Activated naive CD4-positive, alpha-beta T cell treated with anti-CD3 and anti-CD28 coated beads, Interleukin-2, amount 10 ng/mL, durations not matched to agents 7 days and 5 days (primary cell): ENCODE measurements around the gene HDX.
"Not testable (repeated sequence)": the region's sequence is repeated elsewhere in the genome, so short reads cannot be mapped to it uniquely, and the experiment has no call there.

Experiments
- CTCF ChIA-PET: fragments of 350-600 bp; sonication (Branson Sonifier 250); formaldehyde crosslinking; loops from one replicate; lab custom pipeline; 2021; ENCODE audit warnings: antibody characterized with exemption; lab: Charles Lee
- DNase-seq: peaks from one replicate; pipeline ENCODE4 v3.0.0-alpha.2; 2020
- H3K27ac Mint-ChIP-seq: one replicate; pipeline ENCODE4 v1.8.0; 2021; ENCODE audit warnings: mild to moderate bottlenecking, moderate library complexity, mixed read lengths
- H3K27me3 Mint-ChIP-seq: one replicate; pipeline ENCODE4 v1.8.0; 2021; ENCODE audit warnings: mild to moderate bottlenecking, mixed read lengths
- H3K36me3 Mint-ChIP-seq: one replicate; pipeline ENCODE4 v1.8.0; 2021; ENCODE audit warnings: mixed read lengths
- H3K4me1 Mint-ChIP-seq: one replicate; pipeline ENCODE4 v1.8.0; 2021; ENCODE audit warnings: mixed read lengths
- H3K4me3 Mint-ChIP-seq: one replicate; pipeline ENCODE4 v1.8.0; 2021; ENCODE audit warnings: mild to moderate bottlenecking, moderate library complexity, mixed read lengths
- H3K9me3 Mint-ChIP-seq: one replicate; pipeline ENCODE4 v1.8.0; 2021; ENCODE audit warnings: mixed read lengths

The HDX gene

GRCh38 chrX:84363663-84364062 is 138.6 kb downstream of the HDX start:
- no peak overlapping the region for H3K27ac Mint-ChIP-seq
- no peaks in the 10 kb centered on the region for H3K9me3 Mint-ChIP-seq
- no peak for DNase-seq
- CTCF ChIA-PET: no interaction called here
- no peaks in the 10 kb centered on the region for H3K4me1 Mint-ChIP-seq
- H3K36me3 Mint-ChIP-seq: no peaks in the 10 kb centered on the region
- no peaks in the 10 kb centered on the region for H3K27me3 Mint-ChIP-seq
- no peak overlapping the region for H3K4me3 Mint-ChIP-seq

GRCh38 chrX:84363051-84363450 is 139.2 kb downstream of the HDX start:
- H3K36me3 Mint-ChIP-seq: no peaks in the 10 kb centered on the region
- no peak for DNase-seq
- CTCF ChIA-PET: no interaction called here
- H3K4me1 Mint-ChIP-seq: no peaks in the 10 kb centered on the region
- no peak overlapping the region for H3K4me3 Mint-ChIP-seq
- no peaks in the 10 kb centered on the region for H3K9me3 Mint-ChIP-seq
- no peak overlapping the region for H3K27ac Mint-ChIP-seq
- no peaks in the 10 kb centered on the region for H3K27me3 Mint-ChIP-seq

GRCh38 chrX:84362184-84362838 is 139.9 kb downstream of the HDX start:
- H3K9me3 Mint-ChIP-seq: no peaks in the 10 kb centered on the region

GRCh38 chrX:84358271-84358670 is 144.0 kb downstream of the HDX start:
- DNase-seq: no peak
- no peaks in the 10 kb centered on the region for H3K36me3 Mint-ChIP-seq
- no peaks in the 10 kb centered on the region for H3K4me1 Mint-ChIP-seq
- CTCF ChIA-PET: no interaction called here
- H3K9me3 Mint-ChIP-seq: no peaks in the 10 kb centered on the region
- H3K27me3 Mint-ChIP-seq: no peaks in the 10 kb centered on the region
- no peak overlapping the region for H3K4me3 Mint-ChIP-seq
- no peak overlapping the region for H3K27ac Mint-ChIP-seq

More at GRCh38 chrX:84362184-84362838, 139.9 kb downstream of the HDX start:
- H3K36me3 Mint-ChIP-seq: no peaks in the 10 kb centered on the region
- CTCF ChIA-PET: no interaction called here
- DNase-seq: no peak
- no peaks in the 10 kb centered on the region for H3K4me1 Mint-ChIP-seq
- no peaks in the 10 kb centered on the region for H3K27me3 Mint-ChIP-seq
- H3K4me3 Mint-ChIP-seq: no peak overlapping the region
- H3K27ac Mint-ChIP-seq: no peak overlapping the region

- no peak overlapping the region for H3K4me3 Mint-ChIP-seq
- no peaks in the 10 kb centered on the region for H3K9me3 Mint-ChIP-seq
- no peaks in the 10 kb centered on the region for H3K4me1 Mint-ChIP-seq
- no peak overlapping the region for H3K27ac Mint-ChIP-seq
- DNase-seq: no peak
- CTCF ChIA-PET: no interaction called here
- H3K27me3 Mint-ChIP-seq: no peaks in the 10 kb centered on the region
- H3K36me3 Mint-ChIP-seq: no peaks in the 10 kb centered on the region
Measured at GRCh38 chrX:84357296-84357695, 145.0 kb downstream of the HDX start.

GRCh38 chrX:84340968-84341367 is 161.3 kb downstream of the HDX start:
- H3K9me3 Mint-ChIP-seq: no peaks in the 10 kb centered on the region
- DNase-seq: no peak
- H3K27me3 Mint-ChIP-seq: no peaks in the 10 kb centered on the region
- no peaks in the 10 kb centered on the region for H3K36me3 Mint-ChIP-seq
- no peak overlapping the region for H3K4me3 Mint-ChIP-seq
- H3K4me1 Mint-ChIP-seq: no peaks in the 10 kb centered on the region
- CTCF ChIA-PET: no interaction called here
- H3K27ac Mint-ChIP-seq: no peak overlapping the region

- Mint-ChIP-seq H3K4me3 (no peak overlapping the region), H3K4me1 (no peaks in the 10 kb centered on the region), H3K27ac (no peak overlapping the region), H3K9me3 (no peaks in the 10 kb centered on the region), H3K36me3 (no peaks in the 10 kb centered on the region), H3K27me3 (no peaks in the 10 kb centered on the region)
- CTCF ChIA-PET: no interaction called here
- no peak for DNase-seq
Measured at GRCh38 chrX:84339507-84340364, 162.5 kb downstream of the HDX start.

- DNase-seq: no peak
- Mint-ChIP-seq H3K27me3 (no peaks in the 10 kb centered on the region), H3K27ac (no peak overlapping the region), H3K9me3 (no peaks in the 10 kb centered on the region), H3K4me1 (no peaks in the 10 kb centered on the region), H3K4me3 (no peak overlapping the region), H3K36me3 (no peaks in the 10 kb centered on the region)
- CTCF ChIA-PET: no interaction called here
Measured at GRCh38 chrX:84336646-84337045, 165.6 kb downstream of the HDX start.

- H3K9me3 Mint-ChIP-seq: no peaks in the 10 kb centered on the region
- CTCF ChIA-PET: no interaction called here
- no peaks in the 10 kb centered on the region for H3K27me3 Mint-ChIP-seq
- H3K4me1 Mint-ChIP-seq: no peaks in the 10 kb centered on the region
- DNase-seq: no peak
- H3K36me3 Mint-ChIP-seq: no peaks in the 10 kb centered on the region
- H3K27ac Mint-ChIP-seq: no peak overlapping the region
- no peak overlapping the region for H3K4me3 Mint-ChIP-seq
Measured at GRCh38 chrX:84335121-84335520, 167.1 kb downstream of the HDX start.

- Mint-ChIP-seq H3K36me3 (no peaks in the 10 kb centered on the region), H3K4me1 (no peaks in the 10 kb centered on the region), H3K27me3 (no peaks in the 10 kb centered on the region), H3K27ac (no peak overlapping the region), H3K9me3 (no peaks in the 10 kb centered on the region), H3K4me3 (no peak overlapping the region)
- DNase-seq: no peak
- CTCF ChIA-PET: no interaction called here
Measured at GRCh38 chrX:84322083-84322827, 180.0 kb downstream of the HDX start.

- Mint-ChIP-seq H3K27me3 (no peaks in the 10 kb centered on the region), H3K4me3 (no peak overlapping the region), H3K4me1 (no peaks in the 10 kb centered on the region), H3K9me3 (peaks cover 4% of the 10 kb centered on the region), H3K27ac (no peak overlapping the region), H3K36me3 (no peaks in the 10 kb centered on the region)
- CTCF ChIA-PET: no interaction called here
- DNase-seq: no peak
Measured at GRCh38 chrX:84320614-84321013, 181.6 kb downstream of the HDX start.

GRCh38 chrX:84320023-84320422 is 182.2 kb downstream of the HDX start:
- peaks cover 4% of the 10 kb centered on the region for H3K9me3 Mint-ChIP-seq
- H3K27ac Mint-ChIP-seq: no peak overlapping the region
- no peaks in the 10 kb centered on the region for H3K4me1 Mint-ChIP-seq
- H3K27me3 Mint-ChIP-seq: no peaks in the 10 kb centered on the region
- no peaks in the 10 kb centered on the region for H3K36me3 Mint-ChIP-seq
- no peak for DNase-seq
- H3K4me3 Mint-ChIP-seq: no peak overlapping the region
- CTCF ChIA-PET: no interaction called here

GRCh38 chrX:84318661-84319060 is 183.6 kb downstream of the HDX start:
- Mint-ChIP-seq H3K4me1 (no peaks in the 10 kb centered on the region), H3K27me3 (no peaks in the 10 kb centered on the region), H3K36me3 (no peaks in the 10 kb centered on the region), H3K4me3 (no peak overlapping the region), H3K9me3 (peaks cover 4% of the 10 kb centered on the region), H3K27ac (no peak overlapping the region)
- no peak for DNase-seq
- CTCF ChIA-PET: no interaction called here

- H3K27ac Mint-ChIP-seq, H3K27me3 Mint-ChIP-seq, DNase-seq, H3K4me1 Mint-ChIP-seq, CTCF ChIA-PET, H3K9me3 Mint-ChIP-seq, H3K4me3 Mint-ChIP-seq, H3K36me3 Mint-ChIP-seq: not testable (repeated sequence)
Measured at GRCh38 chrX:84315946-84316345, 186.3 kb downstream of the HDX start.
